ENCODE measurements around the gene RNU7-1. TPM values are rescaled to one million over a fixed set of nuclear protein-coding genes. Genes with fewer than 3 reads are reported as not detected.
A peak's percentile ranks its signal among the peaks of the same experiment; 100 is the strongest.

RNU7-1 gene
- polyA plus RNA-seq, 2 of the 4 experiments (the other 2 are of a cell fraction) = not detected

GRCh38 chr12:6937481-6938352, 5.9 kb upstream of the RNU7-1 start (continued):
- TF ChIP-seq, protein P1, sequence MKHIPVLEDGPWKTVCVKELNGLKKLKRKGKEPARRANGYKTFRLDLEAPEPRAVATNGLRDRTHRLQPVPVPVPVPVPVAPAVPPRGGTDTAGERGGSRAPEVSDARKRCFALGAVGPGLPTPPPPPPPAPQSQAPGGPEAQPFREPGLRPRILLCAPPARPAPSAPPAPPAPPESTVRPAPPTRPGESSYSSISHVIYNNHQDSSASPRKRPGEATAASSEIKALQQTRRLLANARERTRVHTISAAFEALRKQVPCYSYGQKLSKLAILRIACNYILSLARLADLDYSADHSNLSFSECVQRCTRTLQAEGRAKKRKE (CRISPR knock-in tag; IDR thresholded peaks at IDR 0.05; ENCODE audit: low read depth) = peak; percentile 79
- TF ChIP-seq EP300 (IDR thresholded peaks at IDR 0.05) (no peak), MAX (IDR thresholded peaks at IDR 0.05) (peak; percentile 99), HOXA7 (CRISPR knock-in tag; IDR thresholded peaks at IDR 0.05) (peak; percentile 93), SREBF2 (IDR thresholded peaks at IDR 0.05) (no peak), BHLHE40 (IDR thresholded peaks at IDR 0.05; ENCODE audit: low read depth, low read length) (no peak), HES2 (IDR thresholded peaks at IDR 0.05) (no peak), HOXB13 (CRISPR knock-in tag; IDR thresholded peaks at IDR 0.05; ENCODE audit: low read depth) (peak; percentile 95), FOXS1 (CRISPR knock-in tag; IDR thresholded peaks at IDR 0.05) (peak; percentile 76), CBX8 (IDR thresholded peaks at IDR 0.05) (no peak), RAD21 (conservative IDR thresholded peaks at IDR 0.05 in 1 of 2, IDR thresholded peaks at IDR 0.05 in 1 of 2) (peak; percentile 37 to 40; a peak in 4 of 5 replicates), MYC (IDR thresholded peaks at IDR 0.05; ENCODE audit: borderline replicate concordance, low read length) (peak; percentile 77), PHF8 (IDR thresholded peaks at IDR 0.05; ENCODE audit: borderline replicate concordance, low read depth) (no peak), JUN (IDR thresholded peaks at IDR 0.05) (peak; percentile 97 to 99), TFCP2L1 (CRISPR knock-in tag; IDR thresholded peaks at IDR 0.05) (peak; percentile 91), GATA3 (IDR thresholded peaks at IDR 0.05; ENCODE audit: borderline replicate concordance) (peak; percentile 80), RARB (CRISPR knock-in tag; IDR thresholded peaks at IDR 0.05) (peak; percentile 75), NR3C1 (IDR thresholded peaks at IDR 0.05) (no peak), RFX5 (IDR thresholded peaks at IDR 0.05) (0 out of 2 replicates have a peak, but pooled peaks have one; percentile 21), CHD2 (IDR thresholded peaks at IDR 0.05; ENCODE audit: low read length, partially characterized antibody) (peak; percentile 90), RNF2 (IDR thresholded peaks at IDR 0.05; ENCODE audit: borderline replicate concordance, low read depth) (peak; percentile 92; the same call in 1 of the 2 replicates), HOXB5 (CRISPR knock-in tag; IDR thresholded peaks at IDR 0.05) (peak; percentile 94), POLR2A (IDR thresholded peaks at IDR 0.05; ENCODE audit: low read length) (peak; percentile 92), SMC3 (IDR thresholded peaks at IDR 0.05) (peak; percentile 52), CBX2 (IDR thresholded peaks at IDR 0.05; ENCODE audit: borderline replicate concordance, low read depth) (no peak), HDAC2 (IDR thresholded peaks at IDR 0.05) (no peak), KDM5A (IDR thresholded peaks at IDR 0.05) (no peak), RCOR1 (IDR thresholded peaks at IDR 0.05; ENCODE audit: low read depth, low read length) (no peak), EHF (CRISPR knock-in tag; IDR thresholded peaks at IDR 0.05) (peak; percentile 95), ZNF302 (CRISPR knock-in tag; IDR thresholded peaks at IDR 0.05) (0 out of 2 replicates have a peak, but pooled peaks have one; percentile 22), CHD4 (IDR thresholded peaks at IDR 0.05; ENCODE audit: borderline replicate concordance) (no peak), FOSL2 (IDR thresholded peaks at IDR 0.05) (no peak), FOSL2 (CRISPR knock-in tag; IDR thresholded peaks at IDR 0.05) (no peak; the same call in 1 of the 2 replicates), CEBPB (IDR thresholded peaks at IDR 0.05) (peak in 1 of 2 experiments; percentile 20; a peak in 1 of 4 replicates)
- TF ChIP-seq, protein P2, sequence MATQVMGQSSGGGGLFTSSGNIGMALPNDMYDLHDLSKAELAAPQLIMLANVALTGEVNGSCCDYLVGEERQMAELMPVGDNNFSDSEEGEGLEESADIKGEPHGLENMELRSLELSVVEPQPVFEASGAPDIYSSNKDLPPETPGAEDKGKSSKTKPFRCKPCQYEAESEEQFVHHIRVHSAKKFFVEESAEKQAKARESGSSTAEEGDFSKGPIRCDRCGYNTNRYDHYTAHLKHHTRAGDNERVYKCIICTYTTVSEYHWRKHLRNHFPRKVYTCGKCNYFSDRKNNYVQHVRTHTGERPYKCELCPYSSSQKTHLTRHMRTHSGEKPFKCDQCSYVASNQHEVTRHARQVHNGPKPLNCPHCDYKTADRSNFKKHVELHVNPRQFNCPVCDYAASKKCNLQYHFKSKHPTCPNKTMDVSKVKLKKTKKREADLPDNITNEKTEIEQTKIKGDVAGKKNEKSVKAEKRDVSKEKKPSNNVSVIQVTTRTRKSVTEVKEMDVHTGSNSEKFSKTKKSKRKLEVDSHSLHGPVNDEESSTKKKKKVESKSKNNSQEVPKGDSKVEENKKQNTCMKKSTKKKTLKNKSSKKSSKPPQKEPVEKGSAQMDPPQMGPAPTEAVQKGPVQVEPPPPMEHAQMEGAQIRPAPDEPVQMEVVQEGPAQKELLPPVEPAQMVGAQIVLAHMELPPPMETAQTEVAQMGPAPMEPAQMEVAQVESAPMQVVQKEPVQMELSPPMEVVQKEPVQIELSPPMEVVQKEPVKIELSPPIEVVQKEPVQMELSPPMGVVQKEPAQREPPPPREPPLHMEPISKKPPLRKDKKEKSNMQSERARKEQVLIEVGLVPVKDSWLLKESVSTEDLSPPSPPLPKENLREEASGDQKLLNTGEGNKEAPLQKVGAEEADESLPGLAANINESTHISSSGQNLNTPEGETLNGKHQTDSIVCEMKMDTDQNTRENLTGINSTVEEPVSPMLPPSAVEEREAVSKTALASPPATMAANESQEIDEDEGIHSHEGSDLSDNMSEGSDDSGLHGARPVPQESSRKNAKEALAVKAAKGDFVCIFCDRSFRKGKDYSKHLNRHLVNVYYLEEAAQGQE (IDR thresholded peaks at IDR 0.05) = peak; percentile 81
- TF ChIP-seq, protein P3, sequence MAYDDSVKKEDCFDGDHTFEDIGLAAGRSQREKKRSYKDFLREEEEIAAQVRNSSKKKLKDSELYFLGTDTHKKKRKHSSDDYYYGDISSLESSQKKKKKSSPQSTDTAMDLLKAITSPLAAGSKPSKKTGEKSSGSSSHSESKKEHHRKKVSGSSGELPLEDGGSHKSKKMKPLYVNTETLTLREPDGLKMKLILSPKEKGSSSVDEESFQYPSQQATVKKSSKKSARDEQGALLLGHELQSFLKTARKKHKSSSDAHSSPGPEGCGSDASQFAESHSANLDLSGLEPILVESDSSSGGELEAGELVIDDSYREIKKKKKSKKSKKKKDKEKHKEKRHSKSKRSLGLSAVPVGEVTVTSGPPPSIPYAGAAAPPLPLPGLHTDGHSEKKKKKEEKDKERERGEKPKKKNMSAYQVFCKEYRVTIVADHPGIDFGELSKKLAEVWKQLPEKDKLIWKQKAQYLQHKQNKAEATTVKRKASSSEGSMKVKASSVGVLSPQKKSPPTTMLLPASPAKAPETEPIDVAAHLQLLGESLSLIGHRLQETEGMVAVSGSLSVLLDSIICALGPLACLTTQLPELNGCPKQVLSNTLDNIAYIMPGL (CRISPR knock-in tag; IDR thresholded peaks at IDR 0.05; ENCODE audit: borderline replicate concordance) = peak; percentile 93; the same call in 1 of the 2 replicates

Measured in A549 (cell line).